HepG2 (cell line): Measurements from ENCODE around the gene LDLRAD2.

ENCODE experiments used
- SP1 ChIP-seq, 2 experiments: fragments of 450-650 bp in 1 of 2; sonication (generic) in 1 of 2; formaldehyde crosslinking in 1 of 2; IDR thresholded peaks; 2 replicates each; pipeline versions ENCODE4 v1.4.0 to v1.6.1; 2016 to 2020; ENCODE audit warnings: missing genetic modification reagents in 1 of 2
- TARDBP ChIP-seq: sonication (generic); formaldehyde crosslinking; IDR thresholded peaks from 2 replicates; pipeline ENCODE4 v1.8.0; 2022; ENCODE audit warnings: mild to moderate bottlenecking, missing genetic modification reagents
- TF ChIP-seq, protein P1 (sequence below): sonication (generic); formaldehyde crosslinking; IDR thresholded peaks from 2 replicates; pipeline ENCODE4 v1.5.0; 2020; ENCODE audit warnings: mild to moderate bottlenecking, missing genetic modification reagents, moderate library complexity

DNA sequence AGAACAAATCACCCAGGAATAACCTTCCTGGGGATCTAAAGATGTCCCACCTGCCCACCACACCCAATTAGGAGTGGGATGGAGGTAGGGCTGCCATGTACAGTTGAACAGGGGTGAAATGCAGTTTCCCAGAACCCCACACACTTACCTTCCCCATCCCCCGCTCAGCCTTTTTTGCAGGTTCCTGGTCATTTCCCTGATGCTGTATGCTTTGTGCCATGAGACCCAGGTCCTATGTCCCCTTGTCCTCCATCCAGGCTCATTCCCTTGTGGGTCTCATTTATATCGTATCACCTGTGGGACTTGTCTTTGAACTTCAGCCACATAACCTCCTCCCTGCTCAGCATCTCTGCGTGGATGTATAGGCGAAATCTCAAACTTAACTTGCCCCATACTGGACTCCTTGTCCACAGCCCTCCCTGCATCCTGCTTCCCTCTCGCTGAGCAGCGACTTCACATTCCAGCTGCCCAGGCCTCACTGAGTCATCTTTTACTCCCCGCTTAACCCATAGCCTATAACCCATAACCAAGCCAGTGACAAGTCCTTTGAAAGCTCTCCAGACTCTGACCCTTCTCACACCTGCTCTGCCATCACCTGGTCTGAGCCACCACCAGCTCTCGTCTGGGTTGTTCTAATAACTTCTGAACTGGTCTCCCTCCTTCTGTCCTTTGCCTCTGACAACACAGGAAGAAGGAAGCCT lies 4.7 kb downstream of the LDLRAD2 start:
- TF ChIP-seq TARDBP (CRISPR knock-in tag) (no peak), SP1 (IDR thresholded peaks at IDR 0.05) (no peak), SP1 (CRISPR knock-in tag; IDR thresholded peaks at IDR 0.05) (no peak)
- TF ChIP-seq, protein P1, sequence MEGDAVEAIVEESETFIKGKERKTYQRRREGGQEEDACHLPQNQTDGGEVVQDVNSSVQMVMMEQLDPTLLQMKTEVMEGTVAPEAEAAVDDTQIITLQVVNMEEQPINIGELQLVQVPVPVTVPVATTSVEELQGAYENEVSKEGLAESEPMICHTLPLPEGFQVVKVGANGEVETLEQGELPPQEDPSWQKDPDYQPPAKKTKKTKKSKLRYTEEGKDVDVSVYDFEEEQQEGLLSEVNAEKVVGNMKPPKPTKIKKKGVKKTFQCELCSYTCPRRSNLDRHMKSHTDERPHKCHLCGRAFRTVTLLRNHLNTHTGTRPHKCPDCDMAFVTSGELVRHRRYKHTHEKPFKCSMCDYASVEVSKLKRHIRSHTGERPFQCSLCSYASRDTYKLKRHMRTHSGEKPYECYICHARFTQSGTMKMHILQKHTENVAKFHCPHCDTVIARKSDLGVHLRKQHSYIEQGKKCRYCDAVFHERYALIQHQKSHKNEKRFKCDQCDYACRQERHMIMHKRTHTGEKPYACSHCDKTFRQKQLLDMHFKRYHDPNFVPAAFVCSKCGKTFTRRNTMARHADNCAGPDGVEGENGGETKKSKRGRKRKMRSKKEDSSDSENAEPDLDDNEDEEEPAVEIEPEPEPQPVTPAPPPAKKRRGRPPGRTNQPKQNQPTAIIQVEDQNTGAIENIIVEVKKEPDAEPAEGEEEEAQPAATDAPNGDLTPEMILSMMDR (CRISPR knock-in tag) = no peak
